ENCODE results near the gene ANKRD10.
"Not testable (repeated sequence)": the region's sequence is repeated elsewhere in the genome, so short reads cannot be mapped to it uniquely, and the experiment has no call there.

Gene ANKRD10

GRCh38 chr13:110950819-110951570 lies 36.1 kb upstream of the ANKRD10 start:
- TF ChIP-seq ZNF384 (IDR thresholded peaks at IDR 0.05) = no peak
- TF ChIP-seq ELF4 (IDR thresholded peaks at IDR 0.05) = no peak
- no peak for TF ChIP-seq SP1 (IDR thresholded peaks at IDR 0.05)
- TF ChIP-seq, protein P1, sequence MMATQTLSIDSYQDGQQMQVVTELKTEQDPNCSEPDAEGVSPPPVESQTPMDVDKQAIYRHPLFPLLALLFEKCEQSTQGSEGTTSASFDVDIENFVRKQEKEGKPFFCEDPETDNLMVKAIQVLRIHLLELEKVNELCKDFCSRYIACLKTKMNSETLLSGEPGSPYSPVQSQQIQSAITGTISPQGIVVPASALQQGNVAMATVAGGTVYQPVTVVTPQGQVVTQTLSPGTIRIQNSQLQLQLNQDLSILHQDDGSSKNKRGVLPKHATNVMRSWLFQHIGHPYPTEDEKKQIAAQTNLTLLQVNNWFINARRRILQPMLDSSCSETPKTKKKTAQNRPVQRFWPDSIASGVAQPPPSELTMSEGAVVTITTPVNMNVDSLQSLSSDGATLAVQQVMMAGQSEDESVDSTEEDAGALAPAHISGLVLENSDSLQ (IDR thresholded peaks at IDR 0.05) = no peak
- no peak for TF ChIP-seq HDGF (IDR thresholded peaks at IDR 0.05; ENCODE audit: borderline replicate concordance)
- TF ChIP-seq CTBP1 (IDR thresholded peaks at IDR 0.05; ENCODE audit: borderline replicate concordance) = no peak
- no peak for TF ChIP-seq NFRKB (IDR thresholded peaks at IDR 0.05)
- TF ChIP-seq SUZ12 (IDR thresholded peaks at IDR 0.05) = no peak
- TF ChIP-seq FOXM1 (IDR thresholded peaks at IDR 0.05; ENCODE audit: borderline replicate concordance) = no peak
- no peak for TF ChIP-seq L3MBTL2 (conservative IDR thresholded peaks at IDR 0.05)
- TF ChIP-seq FOXA1 (IDR thresholded peaks at IDR 0.05) = no peak
- TF ChIP-seq TARDBP (IDR thresholded peaks at IDR 0.05) = no peak
- TF ChIP-seq BHLHE40 (IDR thresholded peaks at IDR 0.05; ENCODE audit: borderline replicate concordance) = no peak
- TF ChIP-seq ARNT (IDR thresholded peaks at IDR 0.05) = no peak
- TF ChIP-seq FOXK2 (IDR thresholded peaks at IDR 0.05) = no peak
- no peak for TF ChIP-seq LEF1 (IDR thresholded peaks at IDR 0.05; ENCODE audit: borderline replicate concordance)
- ChIA-PET POLR2A (no interaction called here), CTCF (no interaction called here)
- no peak for DNase-seq (ENCODE audit: extremely low spot score)

DNA sequence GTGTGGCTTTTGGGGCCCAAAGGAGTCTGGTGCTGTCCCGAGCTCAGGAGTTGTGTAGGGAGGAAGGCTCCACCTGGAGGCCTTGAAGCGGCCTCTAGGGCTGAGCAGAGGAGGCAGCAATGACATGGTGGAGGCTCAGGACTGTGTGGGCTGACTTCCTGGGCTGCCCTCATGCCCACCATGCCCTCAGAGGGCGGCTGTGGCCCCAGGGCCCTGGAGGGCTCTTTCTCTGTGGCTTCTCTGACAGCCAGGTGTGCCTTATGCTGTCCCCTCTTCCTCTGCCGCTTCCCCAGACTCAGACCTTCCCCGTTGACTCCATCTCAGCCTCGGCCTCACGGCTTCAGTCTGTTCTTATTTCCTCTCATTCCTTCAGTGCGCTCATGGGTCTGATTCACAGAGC lies 35.5 kb upstream of the ANKRD10 start:
- POLR2A ChIA-PET = no interaction called here
- DNase-seq (ENCODE audit: extremely low spot score) = no peak
- TF ChIP-seq, protein P1 (IDR thresholded peaks at IDR 0.05) = no peak
- no peak for TF ChIP-seq FOXA1 (IDR thresholded peaks at IDR 0.05)
- no peak for TF ChIP-seq ELF4 (IDR thresholded peaks at IDR 0.05)
- no peak for TF ChIP-seq FOXM1 (IDR thresholded peaks at IDR 0.05; ENCODE audit: borderline replicate concordance)
- no peak for TF ChIP-seq BHLHE40 (IDR thresholded peaks at IDR 0.05; ENCODE audit: borderline replicate concordance)
- TF ChIP-seq NFRKB (IDR thresholded peaks at IDR 0.05) = no peak
- TF ChIP-seq TARDBP (IDR thresholded peaks at IDR 0.05) = no peak
- no peak for TF ChIP-seq FOXK2 (IDR thresholded peaks at IDR 0.05)
- no peak for TF ChIP-seq SP1 (IDR thresholded peaks at IDR 0.05)
- CTCF ChIA-PET = no interaction called here

DNA sequence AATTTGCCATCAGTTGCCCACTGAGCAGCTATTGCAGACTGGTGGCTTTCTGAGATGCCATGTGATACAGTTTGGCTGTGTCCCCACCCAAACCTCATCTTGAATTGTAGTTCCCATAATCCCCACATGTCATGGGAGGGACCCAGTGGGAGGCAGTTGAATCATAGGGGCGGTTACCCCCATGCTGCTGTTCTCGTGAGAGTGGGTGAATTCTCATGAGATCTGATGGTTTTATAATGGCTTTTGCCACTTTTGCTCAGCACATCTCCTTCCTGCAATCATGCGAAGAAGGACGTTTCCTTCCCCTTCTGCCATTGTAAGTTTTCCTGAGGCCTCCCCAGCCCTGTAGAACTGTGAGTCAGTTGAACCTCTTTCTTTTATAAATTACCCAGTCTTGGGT lies 34.8 kb upstream of the ANKRD10 start:
- no peak for TF ChIP-seq ELF4 (IDR thresholded peaks at IDR 0.05)
- no peak for TF ChIP-seq L3MBTL2 (conservative IDR thresholded peaks at IDR 0.05)
- TF ChIP-seq LEF1 (IDR thresholded peaks at IDR 0.05; ENCODE audit: borderline replicate concordance) = no peak
- TF ChIP-seq SP1 (IDR thresholded peaks at IDR 0.05) = no peak
- TF ChIP-seq FOXK2 (IDR thresholded peaks at IDR 0.05) = no peak
- TF ChIP-seq FOXA1 (IDR thresholded peaks at IDR 0.05) = no peak
- no peak for TF ChIP-seq TARDBP (IDR thresholded peaks at IDR 0.05)
- no peak for TF ChIP-seq NFRKB (IDR thresholded peaks at IDR 0.05)
- no peak for TF ChIP-seq SUZ12 (IDR thresholded peaks at IDR 0.05)
- TF ChIP-seq FOXM1 (IDR thresholded peaks at IDR 0.05; ENCODE audit: borderline replicate concordance) = no peak
- TF ChIP-seq, protein P1 (IDR thresholded peaks at IDR 0.05) = no peak
- no peak for TF ChIP-seq CTBP1 (IDR thresholded peaks at IDR 0.05; ENCODE audit: borderline replicate concordance)
- no peak for TF ChIP-seq HDGF (IDR thresholded peaks at IDR 0.05; ENCODE audit: borderline replicate concordance)
- TF ChIP-seq ARNT (IDR thresholded peaks at IDR 0.05) = no peak
- no peak for TF ChIP-seq BHLHE40 (IDR thresholded peaks at IDR 0.05; ENCODE audit: borderline replicate concordance)
- no peak for TF ChIP-seq ZNF384 (IDR thresholded peaks at IDR 0.05)
- POLR2A ChIA-PET = no interaction called here
- no peak for DNase-seq (ENCODE audit: extremely low spot score)
- CTCF ChIA-PET = no interaction called here

DNA sequence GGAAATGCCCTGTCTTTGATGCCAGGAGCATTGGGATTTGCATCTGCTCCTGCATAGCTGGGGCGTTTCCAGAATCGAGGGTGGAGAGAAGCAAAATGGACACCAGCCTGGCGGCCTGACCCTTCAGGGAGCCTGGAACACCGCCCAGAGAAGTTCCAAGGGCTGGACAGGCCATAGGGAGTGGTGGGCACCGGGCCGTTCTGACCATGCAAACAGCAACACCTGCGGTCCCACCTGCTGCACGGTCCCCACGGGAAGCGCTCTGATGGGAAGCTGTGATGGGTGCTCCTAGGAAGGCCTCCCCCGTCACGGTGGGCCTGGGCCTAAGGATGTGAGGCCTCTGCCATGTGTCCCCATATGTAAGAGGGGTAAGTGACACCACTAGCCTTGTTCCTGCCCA lies 34.2 kb upstream of the ANKRD10 start:
- POLR2A ChIA-PET = no interaction called here

GRCh38 chr13:110947338-110947737 lies 32.5 kb upstream of the ANKRD10 start:
- DNase-seq (ENCODE audit: extremely low spot score); CTCF ChIA-PET; POLR2A ChIA-PET: not testable (repeated sequence)

More for the DNA sequence above, 34.2 kb upstream of the ANKRD10 start:
- CTCF ChIA-PET = no interaction called here
- TF ChIP-seq BHLHE40 (IDR thresholded peaks at IDR 0.05; ENCODE audit: borderline replicate concordance) (no peak), SP1 (IDR thresholded peaks at IDR 0.05) (no peak), ELF4 (IDR thresholded peaks at IDR 0.05) (no peak), LEF1 (IDR thresholded peaks at IDR 0.05; ENCODE audit: borderline replicate concordance) (no peak), FOXM1 (IDR thresholded peaks at IDR 0.05; ENCODE audit: borderline replicate concordance) (no peak), NFRKB (IDR thresholded peaks at IDR 0.05) (no peak), FOXA1 (IDR thresholded peaks at IDR 0.05) (no peak)
- TF ChIP-seq, protein P1 (IDR thresholded peaks at IDR 0.05) = no peak
- no peak for DNase-seq (ENCODE audit: extremely low spot score)

Data from HEK293T (cell line).